GM19238 (cell line): ENCODE data around the gene ZNF277.

Experiments used
- DNase-seq: peaks from one replicate; pipeline ENCODE4 v3.0.0; 2011; ENCODE audit warnings: low spot score; ENCODE audit not compliant: insufficient read length

The ZNF277 gene

GRCh38 chr7:112347088-112347487 lies 140.6 kb downstream of the ZNF277 start:
- DNase-seq: no peak

DNA sequence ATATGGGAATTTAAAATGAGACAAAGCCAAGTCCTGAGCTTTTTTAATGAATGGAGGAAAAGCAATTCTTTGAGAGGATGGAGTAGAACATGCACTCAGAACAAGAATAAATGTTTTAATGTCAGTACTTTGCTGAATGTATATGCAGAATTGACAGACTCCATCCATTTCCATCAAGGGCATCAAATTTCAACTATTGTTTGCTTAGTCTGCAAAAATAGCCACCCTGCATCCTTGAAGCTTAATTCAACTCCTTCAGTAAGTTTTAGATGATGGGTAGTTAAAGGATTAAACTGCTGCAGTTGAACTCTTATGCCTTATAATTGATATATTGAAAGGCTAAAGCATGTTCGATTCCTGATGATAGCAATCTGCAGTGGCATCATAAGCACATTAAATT lies 144.1 kb downstream of the ZNF277 start:
- DNase-seq: no peak

DNA sequence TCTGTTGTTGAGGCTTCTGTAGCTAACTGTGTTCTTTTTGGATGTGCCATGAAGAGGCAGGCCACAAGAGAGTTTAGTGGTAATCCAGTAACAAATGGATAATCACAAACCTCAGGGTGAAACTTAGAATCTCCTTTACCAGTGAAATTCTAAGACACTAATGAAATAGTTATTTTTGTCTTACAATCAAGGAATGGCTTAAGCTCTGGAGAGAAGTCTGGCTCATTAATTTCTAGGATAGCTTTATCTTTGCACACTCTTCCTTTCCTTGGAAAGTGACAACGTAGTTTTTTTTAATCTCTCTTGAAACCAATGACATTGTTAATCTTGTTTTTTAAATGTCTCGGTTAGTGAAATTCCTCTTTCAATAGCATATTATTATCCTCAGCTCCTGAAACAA lies 150.1 kb downstream of the ZNF277 start:
- no peak for DNase-seq

- DNase-seq: no peak
Measured at GRCh38 chr7:112357136-112357535, 150.6 kb downstream of the ZNF277 start.

- DNase-seq: no peak
Measured at GRCh38 chr7:112358513-112358912, 152.0 kb downstream of the ZNF277 start.

GRCh38 chr7:112359086-112359485 lies 152.6 kb downstream of the ZNF277 start:
- DNase-seq: no peak

GRCh38 chr7:112360681-112361080 lies 154.2 kb downstream of the ZNF277 start:
- no peak for DNase-seq

DNA sequence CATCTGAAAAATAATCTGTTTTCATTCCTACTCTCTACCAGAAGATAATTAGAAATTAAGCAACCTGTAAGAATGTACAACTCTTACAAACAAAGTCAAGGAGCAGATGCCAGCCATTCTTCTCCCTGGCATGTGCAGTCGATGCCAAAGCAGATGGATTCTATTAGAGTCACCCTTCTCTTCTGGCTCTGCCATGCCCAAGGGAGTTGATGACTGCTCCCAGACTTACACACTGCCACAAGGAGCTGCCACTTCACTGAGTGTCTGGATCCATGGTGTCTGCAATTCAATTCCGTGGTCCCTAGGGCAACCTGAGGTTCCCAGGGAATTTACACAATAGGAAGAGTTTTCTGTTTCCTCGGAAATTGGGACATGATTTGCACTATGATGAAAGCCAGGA lies 154.7 kb downstream of the ZNF277 start:
- DNase-seq: no peak

GRCh38 chr7:112362053-112362650 lies 155.7 kb downstream of the ZNF277 start:
- DNase-seq: no peak

DNA sequence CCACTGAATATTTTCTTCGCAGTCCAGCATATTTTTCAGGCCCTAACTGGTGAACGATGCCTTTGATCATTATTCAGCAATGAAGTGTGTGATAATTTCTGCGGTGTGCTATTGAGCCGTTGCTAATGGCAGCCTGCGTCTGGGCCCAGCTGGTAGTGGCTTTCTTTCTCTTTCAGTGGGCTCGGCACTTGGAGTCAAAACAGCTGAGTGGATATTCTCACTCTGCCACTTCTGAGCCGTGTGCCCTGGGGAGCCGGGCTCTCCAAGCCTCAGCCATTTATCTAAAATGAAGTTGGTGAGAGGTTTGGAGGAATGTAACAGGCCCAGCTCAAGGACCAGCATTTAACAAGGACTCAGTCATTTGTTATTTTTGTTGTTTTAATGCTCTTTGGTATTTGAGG lies 156.2 kb downstream of the ZNF277 start:
- no peak for DNase-seq

- no peak for DNase-seq
Measured at GRCh38 chr7:112364388-112364787, 157.9 kb downstream of the ZNF277 start.

GRCh38 chr7:112365551-112365950 lies 159.1 kb downstream of the ZNF277 start:
- no peak for DNase-seq

GRCh38 chr7:112366886-112367285 lies 160.4 kb downstream of the ZNF277 start:
- DNase-seq: no peak

DNA sequence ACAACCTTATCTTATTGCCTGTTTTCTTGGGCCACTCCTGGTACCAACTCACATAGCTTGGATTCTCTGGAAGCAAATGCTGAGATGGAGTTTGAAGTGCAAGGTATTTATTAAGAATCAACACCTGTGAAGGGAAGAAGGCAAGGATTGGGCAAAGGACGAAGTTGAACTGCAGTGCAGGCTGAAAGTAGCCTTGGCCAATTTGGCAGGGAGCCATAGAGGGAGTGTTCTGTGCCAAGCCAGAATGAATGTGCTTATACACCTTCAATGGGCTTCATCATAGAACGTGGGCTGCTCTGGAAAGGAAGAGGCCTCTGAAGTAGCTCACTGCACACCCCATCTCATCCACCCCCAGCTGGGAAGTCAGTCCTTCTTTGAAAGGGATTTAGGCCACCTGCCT lies 163.9 kb downstream of the ZNF277 start:
- DNase-seq: no peak

- DNase-seq: no peak
Measured at GRCh38 chr7:112371701-112372100, 165.2 kb downstream of the ZNF277 start.

DNA sequence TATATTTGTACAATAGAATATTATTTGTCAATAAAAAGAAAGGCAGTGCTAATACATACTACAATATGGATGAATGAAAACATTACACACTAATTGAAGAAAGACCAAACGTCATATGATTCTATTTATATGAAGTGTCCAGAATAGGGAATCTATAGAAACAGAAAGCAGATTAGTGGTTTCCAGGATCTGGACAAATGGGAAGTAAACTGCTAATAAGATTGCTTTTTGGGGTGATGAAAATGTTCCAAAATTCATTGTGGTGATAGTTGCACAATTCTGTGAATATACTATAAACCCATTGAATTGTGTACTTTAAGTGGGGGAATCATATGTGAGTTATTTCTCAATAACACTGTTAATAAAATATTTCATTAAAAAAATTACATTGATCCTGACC lies 165.6 kb downstream of the ZNF277 start:
- no peak for DNase-seq

DNA sequence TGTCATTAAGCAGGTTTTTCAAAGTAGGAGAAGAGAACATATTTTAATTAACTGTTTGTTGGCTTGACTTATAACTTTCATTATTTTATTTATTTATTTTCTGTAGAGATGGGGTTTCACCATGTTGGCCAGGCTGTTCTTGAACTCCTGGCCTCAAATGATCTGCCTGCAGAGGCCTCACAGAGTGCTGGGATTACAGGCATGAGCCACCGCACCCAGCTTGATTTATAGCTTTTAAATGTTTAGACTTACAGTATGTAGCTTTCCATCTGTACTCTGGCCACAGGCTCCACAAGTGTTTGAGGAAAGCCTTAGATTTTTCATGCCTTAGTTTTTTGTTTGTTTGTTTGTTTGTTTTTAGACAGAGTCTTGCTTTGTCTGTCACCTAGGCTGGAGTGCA lies 171.1 kb downstream of the ZNF277 start:
- DNase-seq: no peak

GRCh38 chr7:112381311-112382091 lies 175.0 kb downstream of the ZNF277 start:
- DNase-seq: no peak

DNA sequence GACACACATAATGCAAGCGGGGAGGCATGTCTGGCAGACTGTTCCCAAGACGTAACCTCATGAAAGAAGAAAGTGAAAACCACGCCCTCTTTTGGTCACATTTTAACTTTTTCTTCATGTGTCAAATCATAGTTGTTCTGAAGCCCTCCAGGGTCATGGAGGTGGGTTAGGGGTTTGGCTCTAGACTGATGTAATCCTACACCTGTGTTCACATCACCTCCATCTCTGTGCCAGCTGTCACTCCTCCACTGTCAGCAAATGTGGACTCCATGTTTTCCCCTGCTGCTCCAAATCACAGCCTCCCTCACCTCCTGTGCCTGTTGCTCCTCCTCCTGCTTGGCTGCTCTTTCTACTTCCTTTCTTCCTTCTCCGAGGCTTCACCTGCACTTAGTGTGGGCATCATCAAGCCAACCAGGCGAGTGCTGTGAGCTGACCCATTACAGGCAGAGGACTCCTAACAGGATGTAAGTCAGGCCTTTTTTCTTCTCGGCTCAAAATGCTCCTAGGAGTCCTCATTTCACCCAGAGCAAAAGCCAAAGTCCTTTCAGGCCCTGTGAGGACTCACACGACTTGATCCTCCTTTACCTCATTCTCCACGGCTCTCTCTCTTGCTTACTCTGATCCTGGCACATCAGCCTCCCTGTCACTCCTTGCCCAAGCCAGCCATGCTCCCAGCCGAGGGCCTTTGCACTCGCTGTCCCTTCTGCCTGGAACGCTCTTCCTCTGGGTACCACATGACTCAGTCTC lies 177.3 kb downstream of the ZNF277 start:
- DNase-seq: no peak

- DNase-seq: no peak
Measured at GRCh38 chr7:112385516-112385915, 179.0 kb downstream of the ZNF277 start.

GRCh38 chr7:112386619-112387018 lies 180.1 kb downstream of the ZNF277 start:
- no peak for DNase-seq

DNA sequence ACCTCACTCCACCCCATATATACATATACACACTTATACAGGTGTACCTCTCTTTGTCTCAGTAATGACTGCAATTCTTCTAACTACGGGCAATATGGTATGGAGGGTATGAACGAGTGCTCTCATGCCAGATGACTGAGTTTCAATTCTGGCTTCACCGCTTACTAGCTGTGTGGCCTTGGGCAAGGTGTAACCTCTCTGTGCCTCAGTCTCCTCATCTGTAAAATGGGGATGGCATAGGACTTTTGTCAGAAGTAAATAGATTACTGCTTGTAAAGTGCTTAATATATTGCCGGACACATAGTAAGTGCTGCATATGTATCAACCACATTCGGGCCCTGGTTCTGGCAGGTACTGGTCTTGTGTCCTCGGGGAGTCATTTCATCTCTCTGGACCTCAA lies 183.7 kb downstream of the ZNF277 start:
- no peak for DNase-seq
